Measurements from ENCODE around the gene NELL1.

DNA sequence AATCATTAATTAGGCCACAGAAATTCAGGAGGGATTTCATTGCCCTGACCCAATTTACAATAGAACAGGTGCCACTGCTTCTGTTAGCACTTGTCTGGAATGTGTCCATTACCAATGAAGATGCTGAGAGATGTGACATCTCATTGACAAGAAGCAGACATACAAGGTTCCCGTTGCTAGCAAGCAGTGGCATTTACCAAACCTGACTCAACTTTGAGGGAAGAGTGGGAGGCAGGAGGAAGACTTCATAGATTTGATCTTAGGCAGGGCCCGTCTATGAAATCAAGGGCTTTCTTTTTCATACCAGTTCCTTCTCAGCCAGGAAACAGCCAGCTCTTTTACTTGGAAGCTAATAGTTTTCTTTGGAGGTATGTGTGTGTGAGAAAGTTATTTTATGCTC is 280.2 kb downstream of the NELL1 start:
- TF ChIP-seq, protein P1, sequence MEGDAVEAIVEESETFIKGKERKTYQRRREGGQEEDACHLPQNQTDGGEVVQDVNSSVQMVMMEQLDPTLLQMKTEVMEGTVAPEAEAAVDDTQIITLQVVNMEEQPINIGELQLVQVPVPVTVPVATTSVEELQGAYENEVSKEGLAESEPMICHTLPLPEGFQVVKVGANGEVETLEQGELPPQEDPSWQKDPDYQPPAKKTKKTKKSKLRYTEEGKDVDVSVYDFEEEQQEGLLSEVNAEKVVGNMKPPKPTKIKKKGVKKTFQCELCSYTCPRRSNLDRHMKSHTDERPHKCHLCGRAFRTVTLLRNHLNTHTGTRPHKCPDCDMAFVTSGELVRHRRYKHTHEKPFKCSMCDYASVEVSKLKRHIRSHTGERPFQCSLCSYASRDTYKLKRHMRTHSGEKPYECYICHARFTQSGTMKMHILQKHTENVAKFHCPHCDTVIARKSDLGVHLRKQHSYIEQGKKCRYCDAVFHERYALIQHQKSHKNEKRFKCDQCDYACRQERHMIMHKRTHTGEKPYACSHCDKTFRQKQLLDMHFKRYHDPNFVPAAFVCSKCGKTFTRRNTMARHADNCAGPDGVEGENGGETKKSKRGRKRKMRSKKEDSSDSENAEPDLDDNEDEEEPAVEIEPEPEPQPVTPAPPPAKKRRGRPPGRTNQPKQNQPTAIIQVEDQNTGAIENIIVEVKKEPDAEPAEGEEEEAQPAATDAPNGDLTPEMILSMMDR (conservative IDR thresholded peaks at IDR 0.05; ENCODE audit: low read depth, low read length) = no peak
- no peak for TF ChIP-seq EZH2 (IDR thresholded peaks at IDR 0.05; ENCODE audit: low read length, unreplicated experiment)
